SK-N-SH (cell line): Measurements from ENCODE around the gene STX2. TPM values are rescaled to one million over a fixed set of nuclear protein-coding genes. Genes with fewer than 3 reads are reported as not detected.

Source experiments
- CTCF ChIA-PET: fragments of 300-600, 350-600 bp; formaldehyde crosslinking; extraction: SDS; loops from one replicate; lab custom pipeline; 2021; lab: Yijun Ruan, JAX
- POLR2A ChIA-PET: fragments of 350-600 bp; sonication (Branson Sonifier 250); formaldehyde crosslinking; extraction: SDS; loops from one replicate; lab custom pipeline; 2020; ENCODE audit warnings: antibody characterized with exemption, inconsistent platforms; lab: Yijun Ruan, JAX
- DNase-seq: peaks from one replicate; pipeline ENCODE4 v3.0.0; 2012
- H2AFZ ChIP-seq: fragments of 200-600 bp; sonication (generic); 2 replicates; pipeline ENCODE4 v1.8.1; 2016; ENCODE audit warnings: antibody characterized with exemption, mild to moderate bottlenecking, low read depth
- H3F3A ChIP-seq: fragments of 200-600 bp; sonication (generic); replicated peaks from 2 replicates; pipeline ENCODE3; 2016; ENCODE audit warnings: antibody characterized with exemption, mild to moderate bottlenecking; ENCODE audit not compliant: insufficient read depth
- H3K27ac ChIP-seq, 2 experiments: fragments of 200-500 bp in 1 of 2; fragments of 200-600 bp in 1 of 2; sonication (Bioruptor generic) in 1 of 2; sonication (generic), shearing (Covaris generic) in 1 of 2; 2 replicates each; pipeline versions ENCODE4 v1.5.1 to v1.6.1; 2014 to 2016; ENCODE audit warnings: low read depth in 2 of 2, inconsistent platforms in 1 of 2, low read length in 1 of 2, mild to moderate bottlenecking in 1 of 2, mixed read lengths in 1 of 2
- H3K27me3 ChIP-seq: fragments of 200-600 bp; sonication (generic), shearing (Covaris generic); 2 replicates; pipeline ENCODE4 v1.6.1; 2016; ENCODE audit warnings: mixed run types; ENCODE audit not compliant: insufficient read depth
- H3K36me3 ChIP-seq, 2 experiments: fragments of 200-500 bp in 1 of 2; fragments of 200-600 bp in 1 of 2; sonication (Bioruptor generic) in 1 of 2; sonication (generic) in 1 of 2; replicated peaks in 1 of 2; 2 replicates each; pipeline versions ENCODE3 to v1.5.1; 2014 to 2016; ENCODE audit warnings: low read length in 1 of 2, mild to moderate bottlenecking in 1 of 2; ENCODE audit not compliant: insufficient read depth in 2 of 2, control insufficient read depth in 1 of 2
- H3K4me1 ChIP-seq, 2 experiments: fragments of 200-500 bp in 1 of 2; fragments of 200-600 bp in 1 of 2; sonication (Bioruptor generic) in 1 of 2; sonication (generic), shearing (Covaris generic) in 1 of 2; 2 replicates each; pipeline versions ENCODE4 v1.5.1 to v1.6.1; 2014 to 2016; ENCODE audit warnings: low read depth in 1 of 2, low read length in 1 of 2, mixed run types in 1 of 2; ENCODE audit not compliant: insufficient read depth in 2 of 2, control insufficient read depth in 1 of 2
- H3K4me2 ChIP-seq: fragments of 200-600 bp; sonication (generic), shearing (Covaris generic); 2 replicates; pipeline ENCODE4 v1.6.1; 2017; ENCODE audit warnings: mixed run types
- H3K4me3 ChIP-seq, 2 experiments: fragments of 200-500 bp in 1 of 2; fragments of 200-600 bp in 1 of 2; sonication (Bioruptor generic) in 1 of 2; sonication (generic), shearing (Covaris generic) in 1 of 2; 2 replicates each; pipeline versions ENCODE4 v1.5.1 to v1.8.1; 2014 to 2016; ENCODE audit warnings: low read depth in 2 of 2, inconsistent platforms in 1 of 2, low read length in 1 of 2, mild to moderate bottlenecking in 1 of 2, mixed read lengths in 1 of 2, moderate library complexity in 1 of 2
- H3K79me2 ChIP-seq: fragments of 200-600 bp; sonication (generic); 2 replicates; pipeline ENCODE4 v1.8.1; 2017; ENCODE audit warnings: mild to moderate bottlenecking; ENCODE audit not compliant: insufficient read depth
- H3K9ac ChIP-seq: fragments of 200-600 bp; sonication (generic); 2 replicates; pipeline ENCODE4 v1.6.1; 2017; ENCODE audit warnings: mixed run types
- H3K9me2 ChIP-seq: fragments of 200-600 bp; sonication (generic); 2 replicates; pipeline ENCODE4 v1.6.1; 2017; ENCODE audit warnings: mixed run types
- H3K9me3 ChIP-seq: fragments of 200-600 bp; sonication (generic); 2 replicates; pipeline ENCODE4 v1.6.1; 2017; ENCODE audit warnings: mixed run types, mild to moderate bottlenecking, moderate library complexity
- H4K20me1 ChIP-seq: fragments of 200-600 bp; sonication (generic); 2 replicates; pipeline ENCODE4 v1.6.1; 2017; ENCODE audit warnings: mild to moderate bottlenecking, mixed run types; ENCODE audit not compliant: insufficient read depth
- CHD2 ChIP-seq: fragments of 150-350 bp; IDR thresholded peaks from 2 replicates; pipeline ENCODE4 v1.6.1; 2018; ENCODE audit warnings: low read length; ENCODE audit not compliant: partially characterized antibody
- ELF1 ChIP-seq: IDR thresholded peaks from 2 replicates; pipeline ENCODE4 v1.4.0; 2012
- FOSL2 ChIP-seq: IDR thresholded peaks from 2 replicates; pipeline ENCODE4 v1.4.0; 2012; ENCODE audit warnings: low read depth, mild to moderate bottlenecking, moderate library complexity, borderline replicate concordance
- FOXJ3 ChIP-seq: sonication (generic); formaldehyde crosslinking; IDR thresholded peaks from 2 replicates; pipeline ENCODE4 v1.5.1; 2020; ENCODE audit warnings: mild to moderate bottlenecking, missing genetic modification reagents
- GABPA ChIP-seq: IDR thresholded peaks from 2 replicates; pipeline ENCODE4 v1.4.0; 2012; ENCODE audit warnings: low read depth, mild to moderate bottlenecking
- JUND ChIP-seq: IDR thresholded peaks from 2 replicates; pipeline ENCODE4 v1.4.0; 2012
- MEF2A ChIP-seq: IDR thresholded peaks from 2 replicates; pipeline ENCODE4 v1.4.0; 2012; ENCODE audit warnings: low read depth, borderline replicate concordance
- MXI1 ChIP-seq: IDR thresholded peaks from 2 replicates; pipeline ENCODE4 v1.6.1; 2012; ENCODE audit warnings: mild to moderate bottlenecking, low read depth, low read length, improper control_type of control experiment
- NFIC ChIP-seq: IDR thresholded peaks from 2 replicates; pipeline ENCODE4 v1.4.0; 2012; ENCODE audit warnings: borderline replicate concordance
- RAD21 ChIP-seq: IDR thresholded peaks from 2 replicates; pipeline ENCODE4 v1.6.1; 2012; ENCODE audit warnings: mild to moderate bottlenecking, low read length
- RXRA ChIP-seq: IDR thresholded peaks from 2 replicates; pipeline ENCODE4 v1.4.0; 2012; ENCODE audit warnings: low read depth, mild to moderate bottlenecking, borderline replicate concordance
- TAF1 ChIP-seq: IDR thresholded peaks from 2 replicates; pipeline ENCODE4 v1.6.1; 2012; ENCODE audit warnings: low read depth, mild to moderate bottlenecking, low read length, moderate library complexity, borderline replicate concordance
- WGBS: methylation state at CpG from one replicate; pipeline ENCODE4 v1.1.6; 2017; ENCODE audit warnings: low lambda C conversion rate; 5-methylcytosine and 5-hydroxymethylcytosine counted together
- polyA plus RNA-seq, 3 experiments: library from polyadenylated mRNA; depleted of rRNA; stranded (reverse); fragments of >200 nt; gene quantifications; 2 replicates each; pipeline ENCODE4 v1.2.3, GENCODE V29; 2012
- TF ChIP-seq, protein P1 (sequence below): fragments of 150-350 bp; IDR thresholded peaks from 2 replicates; pipeline ENCODE4 v1.6.1; 2017; ENCODE audit warnings: antibody characterized with exemption, low read length, low read depth, borderline replicate concordance
- TF ChIP-seq, protein P2 (sequence below): fragments of 200-600 bp; sonication (generic); IDR thresholded peaks from 2 replicates; pipeline ENCODE4 v1.6.1; 2017; ENCODE audit warnings: antibody characterized with exemption, mild to moderate bottlenecking, moderate library complexity
- TF ChIP-seq, protein P3 (sequence below): IDR thresholded peaks from 2 replicates; pipeline ENCODE4 v1.4.0; 2012; ENCODE audit warnings: low read depth, borderline replicate concordance
- TF ChIP-seq, protein P4 (sequence below): IDR thresholded peaks from 2 replicates; pipeline ENCODE4; 2012

STX2 gene
- polyA plus RNA-seq, 1 of the 3 experiments (the other 2 are of a cell fraction): 25.1 TPM

DNA sequence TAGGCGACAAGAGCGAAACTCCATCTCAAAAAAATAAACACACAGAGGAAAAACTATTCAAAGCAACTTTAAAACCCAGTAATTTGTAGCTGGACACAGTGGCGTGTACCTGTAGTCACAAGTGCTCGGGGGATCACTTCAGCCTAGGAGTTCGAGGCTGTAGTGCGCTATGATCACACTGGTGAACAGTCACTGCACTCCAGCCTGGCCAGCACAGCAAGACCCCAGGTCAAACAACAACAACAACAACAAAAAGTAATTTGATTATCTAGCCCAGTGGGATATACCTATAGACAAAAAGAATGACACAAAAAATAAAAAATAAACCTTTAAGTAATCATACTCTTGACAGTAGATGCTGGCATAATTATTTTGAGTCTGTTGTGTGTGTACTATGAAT, 29.3 kb downstream of the STX2 start (continued):
- TF ChIP-seq GABPA (no peak), JUND (no peak), RXRA (no peak)
- TF ChIP-seq, protein P1, sequence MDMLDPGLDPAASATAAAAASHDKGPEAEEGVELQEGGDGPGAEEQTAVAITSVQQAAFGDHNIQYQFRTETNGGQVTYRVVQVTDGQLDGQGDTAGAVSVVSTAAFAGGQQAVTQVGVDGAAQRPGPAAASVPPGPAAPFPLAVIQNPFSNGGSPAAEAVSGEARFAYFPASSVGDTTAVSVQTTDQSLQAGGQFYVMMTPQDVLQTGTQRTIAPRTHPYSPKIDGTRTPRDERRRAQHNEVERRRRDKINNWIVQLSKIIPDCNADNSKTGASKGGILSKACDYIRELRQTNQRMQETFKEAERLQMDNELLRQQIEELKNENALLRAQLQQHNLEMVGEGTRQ: no peak

DNA sequence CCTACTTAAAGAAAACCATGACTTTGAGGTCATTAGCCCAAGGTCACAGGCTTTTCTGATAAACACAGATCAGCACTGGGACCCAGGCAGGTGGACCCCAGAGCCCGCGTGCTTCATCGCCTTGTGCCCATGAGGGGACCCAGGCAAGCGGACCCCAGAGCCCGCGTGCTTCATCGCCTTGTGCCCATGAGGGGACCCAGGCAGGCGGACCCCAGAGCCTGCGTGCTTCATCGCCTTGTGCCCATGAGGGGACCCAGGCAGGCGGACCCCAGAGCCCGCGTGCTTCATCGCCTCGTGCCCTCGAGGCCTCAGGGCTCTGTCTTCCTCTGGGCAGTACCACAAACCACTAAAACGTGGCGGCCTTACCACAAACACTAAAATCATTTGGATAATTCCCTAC, 31.7 kb downstream of the STX2 start:
- no peak overlapping the region for H3K4me2 ChIP-seq
- 96% methylated on average over 18 of the region's 18 CpGs for WGBS
- CTCF ChIA-PET: no interaction called here
- no peaks in the 10 kb centered on the region for H3K9me2 ChIP-seq
- H3K27ac ChIP-seq: no peak overlapping the region
- H3F3A ChIP-seq: no peaks in the 10 kb centered on the region
- no peak for DNase-seq
- H3K36me3 ChIP-seq: peaks cover 30 to 59% of the 10 kb centered on the region in 2 experiments
- TF ChIP-seq TAF1: no peak
- TF ChIP-seq, all 33 proteins: peak for 0
- Histone ChIP-seq H3K4me1 (no peaks in the 10 kb centered on the region), H3K27me3 (no peaks in the 10 kb centered on the region), H3K9me3 (no peaks in the 10 kb centered on the region), H2AFZ (no peak overlapping the region), H4K20me1 (no peaks in the 10 kb centered on the region), H3K4me3 (no peak overlapping the region), H3K9ac (no peak overlapping the region), H3K79me2 (peaks cover 7% of the 10 kb centered on the region; the same call in 1 of the 2 replicates)
- POLR2A ChIA-PET: no interaction called here

DNA sequence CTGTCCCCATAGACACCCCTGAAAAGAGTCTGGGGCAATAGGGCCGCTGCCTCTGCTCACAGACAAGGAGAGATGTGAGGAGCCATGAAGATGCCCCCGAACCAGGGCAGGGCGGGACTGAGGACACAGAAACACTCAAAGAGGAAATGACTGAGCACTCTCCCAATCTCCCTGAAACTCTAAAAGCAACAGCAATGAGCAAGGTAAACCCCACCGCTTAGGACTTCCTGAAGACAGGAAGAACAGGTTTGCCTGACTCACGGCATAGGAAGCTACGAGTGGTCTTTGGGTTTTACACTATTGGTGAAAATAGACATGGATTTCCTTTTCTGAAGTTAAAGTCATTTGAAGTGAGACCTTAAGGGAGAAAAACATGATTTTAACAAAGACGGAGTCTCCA, 32.5 kb downstream of the STX2 start:
- CTCF ChIA-PET: no interaction called here

More for the DNA sequence above, 32.5 kb downstream of the STX2 start:
- Histone ChIP-seq H3K4me3 (no peak overlapping the region), H3K27me3 (no peaks in the 10 kb centered on the region), H3K9me2 (no peaks in the 10 kb centered on the region), H3K36me3 (peaks cover 28 to 55% of the 10 kb centered on the region in 2 experiments), H3K79me2 (peaks cover 7% of the 10 kb centered on the region; the same call in 1 of the 2 replicates), H3K27ac (no peak overlapping the region), H2AFZ (no peak overlapping the region), H3K9ac (no peak overlapping the region), H4K20me1 (no peaks in the 10 kb centered on the region), H3K4me2 (no peak overlapping the region), H3K9me3 (no peaks in the 10 kb centered on the region), H3F3A (no peaks in the 10 kb centered on the region), H3K4me1 (no peaks in the 10 kb centered on the region)
- TF ChIP-seq CHD2: no peak
- no peak for TF ChIP-seq MXI1
- no peak for TF ChIP-seq MEF2A
- no peak for TF ChIP-seq GABPA
- no peak for TF ChIP-seq JUND
- TF ChIP-seq, protein P1: no peak
- no peak for TF ChIP-seq TAF1
- no peak for TF ChIP-seq RXRA
- TF ChIP-seq, protein P2, sequence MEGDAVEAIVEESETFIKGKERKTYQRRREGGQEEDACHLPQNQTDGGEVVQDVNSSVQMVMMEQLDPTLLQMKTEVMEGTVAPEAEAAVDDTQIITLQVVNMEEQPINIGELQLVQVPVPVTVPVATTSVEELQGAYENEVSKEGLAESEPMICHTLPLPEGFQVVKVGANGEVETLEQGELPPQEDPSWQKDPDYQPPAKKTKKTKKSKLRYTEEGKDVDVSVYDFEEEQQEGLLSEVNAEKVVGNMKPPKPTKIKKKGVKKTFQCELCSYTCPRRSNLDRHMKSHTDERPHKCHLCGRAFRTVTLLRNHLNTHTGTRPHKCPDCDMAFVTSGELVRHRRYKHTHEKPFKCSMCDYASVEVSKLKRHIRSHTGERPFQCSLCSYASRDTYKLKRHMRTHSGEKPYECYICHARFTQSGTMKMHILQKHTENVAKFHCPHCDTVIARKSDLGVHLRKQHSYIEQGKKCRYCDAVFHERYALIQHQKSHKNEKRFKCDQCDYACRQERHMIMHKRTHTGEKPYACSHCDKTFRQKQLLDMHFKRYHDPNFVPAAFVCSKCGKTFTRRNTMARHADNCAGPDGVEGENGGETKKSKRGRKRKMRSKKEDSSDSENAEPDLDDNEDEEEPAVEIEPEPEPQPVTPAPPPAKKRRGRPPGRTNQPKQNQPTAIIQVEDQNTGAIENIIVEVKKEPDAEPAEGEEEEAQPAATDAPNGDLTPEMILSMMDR: no peak
- TF ChIP-seq RAD21: no peak
- TF ChIP-seq, protein P3, sequence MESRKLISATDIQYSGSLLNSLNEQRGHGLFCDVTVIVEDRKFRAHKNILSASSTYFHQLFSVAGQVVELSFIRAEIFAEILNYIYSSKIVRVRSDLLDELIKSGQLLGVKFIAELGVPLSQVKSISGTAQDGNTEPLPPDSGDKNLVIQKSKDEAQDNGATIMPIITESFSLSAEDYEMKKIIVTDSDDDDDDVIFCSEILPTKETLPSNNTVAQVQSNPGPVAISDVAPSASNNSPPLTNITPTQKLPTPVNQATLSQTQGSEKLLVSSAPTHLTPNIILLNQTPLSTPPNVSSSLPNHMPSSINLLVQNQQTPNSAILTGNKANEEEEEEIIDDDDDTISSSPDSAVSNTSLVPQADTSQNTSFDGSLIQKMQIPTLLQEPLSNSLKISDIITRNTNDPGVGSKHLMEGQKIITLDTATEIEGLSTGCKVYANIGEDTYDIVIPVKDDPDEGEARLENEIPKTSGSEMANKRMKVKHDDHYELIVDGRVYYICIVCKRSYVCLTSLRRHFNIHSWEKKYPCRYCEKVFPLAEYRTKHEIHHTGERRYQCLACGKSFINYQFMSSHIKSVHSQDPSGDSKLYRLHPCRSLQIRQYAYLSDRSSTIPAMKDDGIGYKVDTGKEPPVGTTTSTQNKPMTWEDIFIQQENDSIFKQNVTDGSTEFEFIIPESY: no peak
- TF ChIP-seq ELF1: no peak
- TF ChIP-seq FOSL2: no peak
- TF ChIP-seq FOXJ3 (CRISPR knock-in tag): no peak
- TF ChIP-seq, protein P4, sequence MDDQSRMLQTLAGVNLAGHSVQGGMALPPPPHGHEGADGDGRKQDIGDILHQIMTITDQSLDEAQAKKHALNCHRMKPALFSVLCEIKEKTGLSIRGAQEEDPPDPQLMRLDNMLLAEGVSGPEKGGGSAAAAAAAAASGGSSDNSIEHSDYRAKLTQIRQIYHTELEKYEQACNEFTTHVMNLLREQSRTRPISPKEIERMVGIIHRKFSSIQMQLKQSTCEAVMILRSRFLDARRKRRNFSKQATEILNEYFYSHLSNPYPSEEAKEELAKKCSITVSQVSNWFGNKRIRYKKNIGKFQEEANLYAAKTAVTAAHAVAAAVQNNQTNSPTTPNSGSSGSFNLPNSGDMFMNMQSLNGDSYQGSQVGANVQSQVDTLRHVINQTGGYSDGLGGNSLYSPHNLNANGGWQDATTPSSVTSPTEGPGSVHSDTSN: no peak
- TF ChIP-seq NFIC: no peak
- POLR2A ChIA-PET: no interaction called here
- WGBS: 87% methylated on average over 7 of the region's 7 CpGs
- no peak for DNase-seq
